Choroid plexus epithelial cell (primary cell): Measurements from ENCODE around the gene BACE2.

Source experiments
- DNase-seq: peaks from one replicate; pipeline ENCODE4 v3.0.0-alpha.2; 2010; ENCODE audit warnings: low read depth
- H3K4me3 ChIP-seq: 2 replicates; pipeline ENCODE4 v1.5.1; 2011; ENCODE audit warnings: low read depth, mild to moderate bottlenecking, control low read depth, low read length, moderate library complexity
- TF ChIP-seq, protein P1 (sequence below): conservative IDR thresholded peaks from 2 replicates; pipeline ENCODE4 v1.5.1; 2011; ENCODE audit warnings: low read depth, mild to moderate bottlenecking, control low read depth, inconsistent platforms, low read length, moderate library complexity

Gene BACE2

DNA sequence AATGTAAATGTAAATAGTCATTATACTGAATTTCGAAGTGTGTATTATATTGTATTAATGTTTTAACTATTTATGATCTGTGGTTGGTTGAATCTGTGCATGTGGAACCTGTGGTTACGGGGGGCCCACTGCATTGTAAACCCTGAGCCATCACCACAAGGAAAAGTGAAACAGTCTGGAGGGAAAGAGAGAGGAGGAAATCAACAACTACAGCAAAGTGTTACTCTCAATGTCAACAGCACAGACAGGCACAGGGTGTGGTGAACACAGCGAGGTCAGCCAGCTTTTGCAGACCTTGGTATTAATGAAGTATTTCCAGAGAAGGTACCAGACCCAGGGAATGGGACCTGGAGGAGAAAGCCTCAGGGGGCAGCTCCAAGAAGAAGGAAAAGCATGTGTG is 37.1 kb upstream of the BACE2 start:
- no peak for DNase-seq
- no peak overlapping the region for H3K4me3 ChIP-seq
- TF ChIP-seq, protein P1, sequence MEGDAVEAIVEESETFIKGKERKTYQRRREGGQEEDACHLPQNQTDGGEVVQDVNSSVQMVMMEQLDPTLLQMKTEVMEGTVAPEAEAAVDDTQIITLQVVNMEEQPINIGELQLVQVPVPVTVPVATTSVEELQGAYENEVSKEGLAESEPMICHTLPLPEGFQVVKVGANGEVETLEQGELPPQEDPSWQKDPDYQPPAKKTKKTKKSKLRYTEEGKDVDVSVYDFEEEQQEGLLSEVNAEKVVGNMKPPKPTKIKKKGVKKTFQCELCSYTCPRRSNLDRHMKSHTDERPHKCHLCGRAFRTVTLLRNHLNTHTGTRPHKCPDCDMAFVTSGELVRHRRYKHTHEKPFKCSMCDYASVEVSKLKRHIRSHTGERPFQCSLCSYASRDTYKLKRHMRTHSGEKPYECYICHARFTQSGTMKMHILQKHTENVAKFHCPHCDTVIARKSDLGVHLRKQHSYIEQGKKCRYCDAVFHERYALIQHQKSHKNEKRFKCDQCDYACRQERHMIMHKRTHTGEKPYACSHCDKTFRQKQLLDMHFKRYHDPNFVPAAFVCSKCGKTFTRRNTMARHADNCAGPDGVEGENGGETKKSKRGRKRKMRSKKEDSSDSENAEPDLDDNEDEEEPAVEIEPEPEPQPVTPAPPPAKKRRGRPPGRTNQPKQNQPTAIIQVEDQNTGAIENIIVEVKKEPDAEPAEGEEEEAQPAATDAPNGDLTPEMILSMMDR = no peak

DNA sequence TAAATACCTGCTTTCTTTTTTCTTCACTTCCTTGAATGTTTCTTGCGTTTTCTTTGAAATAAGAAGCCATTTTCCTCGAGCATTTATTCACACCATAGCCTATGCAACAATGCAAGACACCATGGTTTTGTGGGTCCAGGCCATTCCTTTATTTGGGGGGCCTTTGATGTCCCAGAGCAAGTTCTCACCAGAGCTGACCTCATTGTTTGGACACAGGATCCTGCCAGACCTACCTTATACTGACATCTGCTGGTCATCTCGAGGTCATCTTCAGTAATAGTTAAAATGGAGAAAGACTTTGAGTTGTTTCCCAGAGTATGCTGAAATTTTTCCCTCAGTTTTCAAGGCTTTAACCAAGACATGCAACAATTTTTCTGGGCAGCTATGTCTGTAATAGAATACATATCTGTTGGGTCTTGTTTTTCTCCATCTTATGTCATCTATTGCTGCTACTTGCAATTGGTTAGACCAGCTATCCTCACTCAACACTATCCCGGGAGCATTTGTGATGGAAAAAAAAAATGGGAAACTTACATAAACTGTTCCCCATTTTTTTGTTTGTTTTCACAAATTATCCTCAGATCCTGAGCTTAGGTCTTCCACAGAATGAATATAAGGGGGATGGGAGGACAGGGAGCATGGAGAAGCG is 34.0 kb upstream of the BACE2 start:
- TF ChIP-seq, protein P1 = peak; percentile 65
- no peak overlapping the region for H3K4me3 ChIP-seq
- peak; percentile 60 for DNase-seq

DNA sequence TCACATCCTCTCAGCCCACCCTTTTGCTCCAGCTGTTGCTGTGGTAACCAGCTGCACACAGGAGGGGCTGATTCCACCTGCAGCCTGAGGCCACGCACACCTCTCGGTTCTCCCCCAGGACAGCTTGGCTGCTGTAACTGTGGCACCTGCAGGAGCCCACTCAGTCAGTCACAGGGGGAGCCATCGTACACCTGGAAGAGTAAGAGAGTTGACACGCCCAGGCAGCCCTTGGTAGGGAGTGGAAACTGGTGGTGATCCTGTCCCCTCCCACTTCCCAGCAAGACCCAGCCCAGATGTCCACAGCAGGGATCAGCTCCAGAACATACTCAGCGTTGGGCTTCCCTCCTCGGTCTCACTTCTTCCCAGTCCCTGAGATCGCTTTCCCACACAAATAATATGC is 32.2 kb upstream of the BACE2 start:
- TF ChIP-seq, protein P1 = no peak
- no peak for DNase-seq
- H3K4me3 ChIP-seq = no peak overlapping the region

DNA sequence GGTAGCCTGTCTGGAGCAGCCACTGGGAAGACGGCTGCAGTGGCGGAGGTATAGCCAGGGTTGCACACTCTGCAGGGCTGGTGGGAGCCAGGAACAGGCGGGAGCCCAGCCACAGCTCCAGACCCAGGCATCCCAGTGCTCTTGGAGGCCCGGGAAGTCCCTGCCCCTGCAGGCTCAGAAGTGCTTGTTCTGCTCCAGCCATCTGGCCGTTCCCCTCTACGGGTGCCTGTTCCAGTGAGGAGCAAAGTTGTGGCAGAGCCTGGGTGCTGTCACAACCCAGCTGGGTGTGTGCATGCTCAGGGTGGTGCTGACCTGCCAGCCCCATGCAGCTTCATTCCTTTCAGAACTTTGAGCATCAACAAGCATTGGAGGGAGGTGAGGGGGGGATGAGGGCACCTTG is 31.7 kb upstream of the BACE2 start:
- DNase-seq = no peak
- TF ChIP-seq, protein P1 = no peak
- no peak overlapping the region for H3K4me3 ChIP-seq

DNA sequence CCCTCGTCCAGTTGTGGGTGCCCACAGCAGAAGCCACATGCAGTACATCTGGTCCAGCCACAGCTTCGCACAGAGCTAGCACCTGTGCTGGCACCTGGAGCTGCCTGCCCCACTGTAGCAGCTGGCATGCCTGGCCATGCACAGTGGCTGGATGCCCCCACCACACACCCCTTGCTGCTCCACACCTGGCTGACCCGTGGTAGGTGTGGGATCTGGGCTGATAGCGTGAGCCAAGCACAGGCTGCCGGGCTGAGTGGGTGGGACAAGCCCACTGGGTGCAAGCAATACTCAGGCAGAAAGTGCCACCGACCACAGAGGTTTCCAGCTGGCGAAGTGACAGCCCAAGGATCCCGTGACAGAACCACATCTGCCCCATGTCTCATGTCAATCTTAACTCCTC is 30.6 kb upstream of the BACE2 start:
- TF ChIP-seq, protein P1 = no peak
- H3K4me3 ChIP-seq = no peak overlapping the region
- no peak for DNase-seq

DNA sequence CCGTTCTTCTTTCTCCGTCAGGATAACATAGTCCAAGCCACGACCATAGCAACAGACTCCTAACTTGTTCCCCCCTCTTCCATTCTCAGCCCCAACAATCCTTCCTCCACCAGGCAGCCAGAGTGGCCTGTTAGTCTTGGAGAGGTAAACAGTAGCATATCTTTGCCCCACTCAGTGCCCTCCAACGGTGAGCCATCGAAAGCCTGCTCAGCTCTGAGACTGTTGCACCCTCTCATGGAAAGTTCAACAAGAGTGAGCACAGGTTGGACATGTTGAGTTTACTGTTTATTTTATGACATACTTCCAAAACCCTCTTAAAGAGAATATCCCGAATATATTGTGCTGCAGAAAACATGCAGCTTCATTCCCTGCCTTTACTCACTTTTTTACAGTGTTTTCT is 30.1 kb upstream of the BACE2 start:
- H3K4me3 ChIP-seq = no peak overlapping the region
- DNase-seq = no peak
- TF ChIP-seq, protein P1 = no peak

DNA sequence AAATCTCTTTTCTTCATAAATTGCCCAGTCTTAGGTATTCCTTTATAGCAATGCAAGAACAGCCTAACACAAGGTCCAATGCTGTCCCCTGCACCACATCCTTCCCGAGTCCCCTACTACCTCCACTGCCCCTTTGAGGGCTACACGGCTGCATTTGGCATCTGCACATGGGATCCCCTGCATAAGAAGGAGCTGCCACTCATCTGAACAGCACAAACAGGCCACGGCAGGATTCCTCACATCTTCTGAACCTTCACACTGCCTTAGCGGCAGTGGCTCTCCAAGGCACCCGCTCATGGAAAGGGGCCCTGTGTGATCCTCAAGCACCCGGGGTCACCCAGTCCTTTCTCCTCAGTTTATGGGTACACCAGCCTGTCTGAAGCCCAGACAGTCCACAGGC is 29.2 kb upstream of the BACE2 start:
- DNase-seq = no peak
- TF ChIP-seq, protein P1 = no peak
- H3K4me3 ChIP-seq = no peak overlapping the region
